HFF-Myc (cell line): ENCODE data around the gene FBLN7.

Experiments
- DNase-seq: peaks from one replicate; pipeline ENCODE4 v3.0.0-alpha.2; 2011; ENCODE audit warnings: low read depth; ENCODE audit errors: extremely low read depth
- H3K4me3 ChIP-seq: replicated peaks from 2 replicates; pipeline ENCODE4 v1.5.1; 2011; ENCODE audit warnings: low read depth, mild to moderate bottlenecking, control low read depth, low read length
- CTCF ChIP-seq: IDR thresholded peaks from 2 replicates; pipeline ENCODE4 v1.5.1; 2012; ENCODE audit warnings: mild to moderate bottlenecking, low read depth, low read length, control low read depth; ENCODE audit errors: missing control alignments

FBLN7 gene

DNA sequence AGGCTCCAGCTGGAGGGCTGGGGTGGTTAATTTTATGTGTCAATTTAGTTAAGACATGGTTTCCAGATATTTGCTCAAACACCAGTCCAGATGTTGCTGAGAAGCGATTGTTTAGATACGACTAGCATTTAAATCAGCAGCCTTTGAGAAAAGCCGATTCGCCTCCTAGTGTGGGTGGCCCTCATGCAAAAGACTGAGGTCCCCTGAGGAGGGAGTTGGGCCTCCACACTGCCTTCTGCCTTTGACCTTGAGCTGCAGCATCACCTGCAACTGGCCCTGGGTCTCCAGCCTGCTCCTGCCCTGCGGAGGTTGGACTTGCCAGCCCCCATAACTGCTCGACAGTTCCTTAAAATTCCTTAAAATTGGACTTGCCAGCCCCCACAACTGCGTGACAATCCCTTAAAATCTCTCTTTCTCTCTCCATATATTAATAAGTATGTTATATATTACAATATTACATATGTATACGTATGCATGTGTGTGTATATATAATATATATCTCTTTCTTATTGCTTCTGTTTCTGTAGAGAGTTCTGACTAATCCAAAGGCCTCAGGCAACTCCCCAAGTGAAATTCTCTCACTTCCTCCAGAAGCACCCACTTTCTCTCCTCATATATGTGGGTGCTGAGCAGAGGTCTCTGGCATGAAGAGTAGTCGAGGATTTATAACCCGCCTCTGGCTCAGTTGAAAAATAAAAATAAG lies 14.4 kb downstream of the FBLN7 start:
- TF ChIP-seq CTCF: no peak
- H3K4me3 ChIP-seq: no peak overlapping the region
- no peak for DNase-seq

- DNase-seq: no peak
- no peak overlapping the region for H3K4me3 ChIP-seq
- TF ChIP-seq CTCF: no peak
Measured at GRCh38 chr2:112153179-112153490, 14.9 kb downstream of the FBLN7 start.

- TF ChIP-seq CTCF: no peak
- H3K4me3 ChIP-seq: no peak overlapping the region
Measured at GRCh38 chr2:112153501-112153900, 15.3 kb downstream of the FBLN7 start.

DNA sequence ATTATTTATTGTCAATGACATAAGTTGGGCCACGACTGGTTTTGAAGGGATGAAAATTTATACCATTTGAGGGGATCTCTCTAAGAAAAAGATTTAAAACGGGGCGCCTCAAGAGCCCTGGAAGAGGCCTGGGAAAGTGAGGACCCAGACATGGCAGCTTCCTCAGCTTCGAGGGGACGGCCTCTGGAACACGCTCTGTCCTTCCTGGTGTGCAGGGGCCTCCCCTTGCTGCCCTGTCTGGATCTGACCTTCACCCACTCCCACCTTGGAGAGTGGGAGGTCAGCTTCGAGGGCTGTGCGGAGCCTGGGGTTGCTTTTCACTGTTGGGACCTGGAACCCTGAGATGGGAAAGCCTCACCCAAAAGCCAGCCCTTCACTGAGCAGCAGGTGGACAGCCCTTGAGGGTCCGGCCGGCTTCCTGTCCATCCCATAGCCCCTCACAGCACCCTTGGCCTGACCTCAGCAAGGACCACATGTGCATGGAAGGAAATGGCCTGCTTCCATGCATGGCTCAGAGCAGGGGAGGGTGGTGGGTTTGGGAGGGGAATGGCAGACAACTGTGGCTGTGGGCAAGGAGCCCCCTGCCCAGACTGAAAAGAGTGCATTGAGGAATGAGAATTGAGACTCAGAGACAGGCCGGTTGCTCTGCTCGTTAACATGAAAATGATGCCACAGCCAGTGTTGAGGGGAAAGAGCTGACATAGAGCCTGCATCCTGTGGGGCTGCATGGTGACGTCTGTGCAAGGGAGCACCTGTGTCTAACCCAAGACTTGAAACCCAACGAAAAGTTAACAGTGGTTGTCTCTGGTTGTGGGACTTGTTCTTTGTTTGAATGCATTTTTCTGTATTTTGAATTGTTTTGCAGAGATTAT lies 16.3 kb downstream of the FBLN7 start:
- DNase-seq: no peak
- no peak overlapping the region for H3K4me3 ChIP-seq
- TF ChIP-seq CTCF: no peak

More at GRCh38 chr2:112153501-112153900, 15.3 kb downstream of the FBLN7 start:
- no peak for DNase-seq

GRCh38 chr2:112155331-112156151 lies 17.4 kb downstream of the FBLN7 start:
- DNase-seq: no peak
- H3K4me3 ChIP-seq: no peak overlapping the region
- no peak for TF ChIP-seq CTCF

DNA sequence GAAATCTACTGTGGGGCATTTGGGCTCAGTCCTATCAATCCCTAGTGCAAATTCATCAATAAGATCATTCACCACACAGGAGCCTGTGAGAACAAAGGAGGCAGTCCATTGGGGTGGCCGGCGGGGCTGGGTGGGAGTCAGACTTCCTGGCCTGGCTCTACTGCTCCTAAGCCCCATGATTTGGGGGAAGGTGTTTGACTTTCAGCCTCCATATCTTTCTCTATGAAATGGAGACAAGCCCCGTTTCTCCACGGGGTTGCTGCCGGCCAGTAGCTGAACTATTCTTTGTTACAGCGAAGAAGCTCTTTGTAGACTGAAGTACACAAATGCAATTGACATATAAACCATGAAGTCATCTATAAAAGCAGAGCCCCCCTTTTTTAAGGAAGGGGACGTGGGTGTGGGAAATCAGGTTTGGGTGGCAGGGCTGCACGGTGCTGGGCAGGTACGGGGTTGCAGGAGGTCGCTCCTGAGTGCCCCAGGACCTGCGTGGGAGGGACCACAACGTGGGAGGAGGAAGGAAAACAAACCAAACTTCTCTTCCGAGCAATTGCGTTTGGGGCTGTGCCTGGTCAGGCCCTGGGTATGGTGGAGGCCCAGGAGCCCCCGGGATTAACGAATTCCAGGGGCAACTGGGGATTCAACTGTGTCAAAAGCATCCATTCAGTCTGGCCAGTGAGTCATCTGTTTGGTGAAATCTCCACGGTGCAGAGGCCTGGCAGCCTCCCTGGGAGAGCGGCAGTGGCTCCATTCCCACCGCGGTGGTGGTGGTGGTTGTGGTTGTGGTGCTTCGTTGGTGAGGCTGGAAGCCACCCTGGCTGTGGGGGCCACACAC lies 18.2 kb downstream of the FBLN7 start:
- no peak for TF ChIP-seq CTCF
- H3K4me3 ChIP-seq: no peak overlapping the region
- no peak for DNase-seq
